Measurements from ENCODE around the gene MOB1B. TPM values are rescaled to one million over a fixed set of nuclear protein-coding genes. Genes with fewer than 3 reads are reported as not detected.

MOB1B gene
- total and polyA plus RNA-seq, 2 experiments from 2014 or later, result 11.1 to 22.8 TPM

- peaks cover 5% of the 10 kb centered on the region for H3K4me1 ChIP-seq (ENCODE audit: low read depth)
- H3K4me3 ChIP-seq, result no peak overlapping the region
- DNase-seq (ENCODE audit: low read depth in 1 of 2, low spot score in 1 of 2), result peak in 1 of 2 donors; percentile 43
- H3K27me3 ChIP-seq, result no peaks in the 10 kb centered on the region
- H3K9me3 ChIP-seq (ENCODE audit: low read depth), result no peaks in the 10 kb centered on the region
- TF ChIP-seq CTCF (IDR thresholded peaks at IDR 0.05; ENCODE audit: low read depth, low read length), result no peak
- H3K36me3 ChIP-seq, result peaks cover 3% of the 10 kb centered on the region
- H3K27ac ChIP-seq, result peak overlapping the region; percentile 46
These were observed 33.0 kb downstream of the MOB1B start for GRCh38 chr4:70935038-70935695.

DNA sequence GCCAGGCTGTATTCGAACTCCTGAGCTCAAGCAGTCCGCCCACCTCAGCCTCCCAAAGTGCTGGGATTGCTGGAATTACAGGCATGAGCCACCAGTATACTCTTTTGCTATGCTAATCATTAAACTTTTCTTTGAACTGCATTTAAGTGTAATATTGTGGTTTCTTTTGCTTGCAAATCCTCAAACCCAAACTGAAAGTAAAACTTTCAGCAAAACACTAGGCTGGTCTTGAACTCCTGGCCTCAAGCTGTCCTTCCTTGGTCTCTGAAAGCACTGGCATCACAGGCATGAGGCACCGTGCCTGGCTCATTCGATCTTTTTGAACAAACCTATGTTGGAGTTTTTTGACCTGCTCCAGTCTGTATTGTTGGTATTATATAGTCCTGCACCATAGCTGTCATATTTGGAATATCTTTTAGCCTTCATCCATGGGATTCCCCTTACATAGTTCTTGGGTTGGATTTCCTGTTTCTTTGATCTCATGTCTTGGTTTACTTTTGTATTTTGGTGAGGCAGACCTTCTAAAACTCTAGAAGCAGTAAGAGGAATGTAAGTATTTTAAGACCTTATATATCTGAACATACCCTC is 34.1 kb downstream of the MOB1B start:
- no peaks in the 10 kb centered on the region for H3K4me1 ChIP-seq (ENCODE audit: low read depth)
- no peaks in the 10 kb centered on the region for H3K9me3 ChIP-seq (ENCODE audit: low read depth)
- no peak for DNase-seq (ENCODE audit: low read depth in 1 of 2, low spot score in 1 of 2)

DNA sequence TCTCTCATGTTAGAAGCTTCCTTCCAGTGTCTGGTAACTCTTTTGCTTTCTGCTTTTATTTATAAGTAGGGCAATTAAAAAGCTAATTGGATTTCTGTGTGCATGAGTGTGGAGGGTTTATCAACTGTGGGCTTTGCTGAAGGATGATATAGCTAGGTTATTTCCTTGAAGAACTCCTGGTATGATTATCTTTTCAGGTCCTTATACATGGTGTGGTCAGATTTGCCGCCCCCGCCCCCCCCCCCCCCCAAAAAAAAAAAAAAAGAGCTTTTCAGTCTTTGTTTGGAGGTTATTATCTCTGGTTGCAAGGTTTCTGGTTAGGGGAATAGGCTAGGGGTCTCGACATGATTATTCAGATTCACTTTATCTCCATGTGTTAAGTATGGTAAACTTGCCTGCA is 35.9 kb downstream of the MOB1B start:
- TF ChIP-seq CTCF (IDR thresholded peaks at IDR 0.05; ENCODE audit: low read depth, low read length), result no peak
- no peak for DNase-seq (ENCODE audit: low read depth in 1 of 2, low spot score in 1 of 2)
- H3K36me3 ChIP-seq, result peaks cover 5% of the 10 kb centered on the region
- no peak overlapping the region for H3K27ac ChIP-seq
- no peaks in the 10 kb centered on the region for H3K9me3 ChIP-seq (ENCODE audit: low read depth)
- H3K4me1 ChIP-seq (ENCODE audit: low read depth), result no peaks in the 10 kb centered on the region
- no peaks in the 10 kb centered on the region for H3K27me3 ChIP-seq
- no peak overlapping the region for H3K4me3 ChIP-seq

More for the DNA sequence above, 34.1 kb downstream of the MOB1B start:
- no peak overlapping the region for H3K4me3 ChIP-seq
- H3K27me3 ChIP-seq, result no peaks in the 10 kb centered on the region
- no peak for TF ChIP-seq CTCF (IDR thresholded peaks at IDR 0.05; ENCODE audit: low read depth, low read length)
- peaks cover 3% of the 10 kb centered on the region for H3K36me3 ChIP-seq
- no peak overlapping the region for H3K27ac ChIP-seq

DNA sequence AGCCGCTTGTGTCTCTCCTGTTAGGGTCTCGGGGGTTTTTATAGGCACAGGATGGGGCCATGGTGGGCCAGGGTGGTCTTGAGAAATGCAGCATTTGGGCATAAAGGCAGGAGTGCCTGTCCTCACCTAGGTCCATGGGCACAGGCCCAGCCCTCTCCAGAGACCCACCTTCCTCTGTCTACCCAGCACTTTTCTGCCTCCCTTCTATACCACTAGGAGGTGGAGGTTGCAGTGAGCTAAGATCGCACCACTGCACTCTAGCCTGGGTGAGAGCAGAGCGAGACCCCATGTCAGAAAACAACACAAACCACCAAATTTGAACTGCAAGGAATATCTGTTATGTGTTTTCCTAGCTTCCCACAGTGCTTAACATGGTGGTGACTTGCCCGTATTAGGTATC is 38.0 kb downstream of the MOB1B start:
- no peak for TF ChIP-seq CTCF (IDR thresholded peaks at IDR 0.05; ENCODE audit: low read depth, low read length)
- no peak for DNase-seq (ENCODE audit: low read depth in 1 of 2, low spot score in 1 of 2)
- Histone ChIP-seq H3K4me3 (no peak overlapping the region), H3K27ac (no peak overlapping the region), H3K27me3 (no peaks in the 10 kb centered on the region), H3K36me3 (peaks cover 5% of the 10 kb centered on the region), H3K4me1 (ENCODE audit: low read depth) (no peaks in the 10 kb centered on the region), H3K9me3 (ENCODE audit: low read depth) (no peaks in the 10 kb centered on the region)

- Histone ChIP-seq H3K36me3 (peaks cover 2% of the 10 kb centered on the region), H3K4me3 (no peak overlapping the region), H3K4me1 (ENCODE audit: low read depth) (no peaks in the 10 kb centered on the region), H3K27ac (no peak overlapping the region), H3K27me3 (no peaks in the 10 kb centered on the region), H3K9me3 (ENCODE audit: low read depth) (no peaks in the 10 kb centered on the region)
- DNase-seq (ENCODE audit: low read depth in 1 of 2, low spot score in 1 of 2), result no peak
- TF ChIP-seq CTCF (IDR thresholded peaks at IDR 0.05; ENCODE audit: low read depth, low read length), result no peak
These were observed 40.9 kb downstream of the MOB1B start for GRCh38 chr4:70943114-70943513.

All from cardiac muscle cell (in vitro differentiated cells and primary cell).